AG08396 (cell line): ENCODE measurements around the gene PCBP2.

ENCODE experiments used
- DNase-seq: peaks from one replicate; pipeline ENCODE4 v3.0.0; 2012; ENCODE audit warnings: low spot score, mixed read lengths

PCBP2 gene

GRCh38 chr12:53472056-53472582 is 20.2 kb downstream of the PCBP2 start:
- DNase-seq, result no peak

DNA sequence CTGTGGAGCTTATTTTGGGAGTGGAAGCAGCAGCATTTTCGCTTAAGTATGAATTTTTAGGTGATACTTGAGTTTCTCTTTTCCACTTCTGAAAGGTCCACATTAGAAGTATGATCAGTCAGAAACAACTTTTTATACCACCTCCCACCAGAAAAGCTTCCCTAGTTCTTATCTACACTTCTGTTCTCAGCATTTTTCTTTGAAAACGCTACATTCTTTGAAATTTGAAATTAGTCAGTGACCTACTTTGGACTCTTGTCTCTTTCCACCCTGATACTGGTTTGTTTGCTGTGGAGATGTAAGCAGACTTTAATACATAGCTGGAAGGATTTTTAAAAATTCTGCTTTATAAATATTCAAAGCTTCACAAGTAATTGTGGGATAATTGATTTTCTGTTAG is 22.2 kb downstream of the PCBP2 start:
- no peak for DNase-seq

- DNase-seq, result no peak
Measured at GRCh38 chr12:53474819-53475218, 22.9 kb downstream of the PCBP2 start.

- DNase-seq, result no peak
Measured at GRCh38 chr12:53476769-53477209, 24.9 kb downstream of the PCBP2 start.

DNA sequence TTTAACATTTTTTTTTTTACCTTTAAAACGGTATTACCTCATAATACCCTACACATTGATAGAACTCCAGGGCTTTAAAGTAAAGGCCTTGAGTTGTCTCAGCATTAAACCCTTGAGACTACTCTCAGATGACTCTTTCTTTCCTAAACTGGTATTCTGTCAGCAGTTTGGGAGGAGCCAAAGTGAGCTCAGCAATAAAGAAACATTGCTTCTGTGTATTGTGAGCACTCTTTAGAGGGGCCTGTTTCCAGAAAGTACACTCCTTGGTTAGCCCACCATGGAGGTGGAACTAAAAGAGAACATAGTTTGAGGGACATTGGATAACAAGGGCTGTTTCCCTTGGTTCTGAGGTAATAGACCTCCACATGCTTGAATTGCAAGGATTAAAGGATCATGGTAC is 27.0 kb downstream of the PCBP2 start:
- DNase-seq, result no peak

DNA sequence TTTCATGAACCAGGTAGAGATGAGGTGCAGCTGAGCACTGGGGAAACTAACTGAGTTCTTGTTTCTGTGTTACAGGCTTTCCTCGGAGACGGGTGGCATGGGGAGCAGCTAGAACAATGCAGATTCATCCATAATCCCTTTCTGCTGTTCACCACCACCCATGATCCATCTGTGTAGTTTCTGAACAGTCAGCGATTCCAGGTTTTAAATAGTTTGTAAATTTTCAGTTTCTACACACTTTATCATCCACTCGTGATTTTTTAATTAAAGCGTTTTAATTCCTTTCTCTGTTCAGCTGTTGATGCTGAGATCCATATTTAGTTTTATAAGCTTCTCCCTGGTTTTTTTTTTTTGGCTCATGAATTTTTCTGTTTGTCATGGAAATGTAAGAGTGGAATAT is 27.4 kb downstream of the PCBP2 start:
- no peak for DNase-seq

GRCh38 chr12:53480491-53481442 is 28.9 kb downstream of the PCBP2 start:
- no peak for DNase-seq

- peak; percentile 72 for DNase-seq
Measured at GRCh38 chr12:53481458-53481857, 29.6 kb downstream of the PCBP2 start.

DNA sequence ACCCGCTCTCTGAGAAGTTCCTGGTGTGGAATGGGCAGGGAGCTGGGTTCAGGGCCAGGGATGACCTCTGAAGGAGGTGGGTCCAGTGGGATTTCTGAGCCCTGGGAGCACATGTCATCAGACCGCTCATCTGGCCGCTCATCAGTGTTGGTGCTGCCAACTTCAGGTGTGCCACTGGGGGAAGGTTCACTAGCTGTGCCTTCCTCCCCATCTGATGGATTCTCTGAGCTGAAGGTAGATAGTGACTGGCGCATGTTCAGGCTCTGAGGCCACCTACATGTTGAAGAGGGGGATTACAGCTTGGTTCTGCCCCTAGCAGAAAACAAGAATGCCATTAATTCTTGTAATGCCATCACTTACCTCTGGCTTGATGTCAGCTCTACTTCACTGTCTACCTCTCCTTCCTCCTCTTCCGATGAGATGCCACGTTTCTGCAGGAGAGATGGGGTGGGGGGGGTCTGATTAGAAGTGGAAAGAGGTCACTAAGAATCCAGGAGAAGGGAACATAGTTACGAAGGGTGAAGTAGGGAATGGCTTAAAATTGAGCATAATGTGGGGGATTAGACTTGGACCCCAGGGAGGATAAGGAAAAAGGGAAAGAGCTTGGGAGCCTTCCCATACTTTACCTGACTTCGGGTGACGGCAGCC is 30.2 kb downstream of the PCBP2 start:
- no peak for DNase-seq

- no peak for DNase-seq
Measured at GRCh38 chr12:53482626-53483168, 30.8 kb downstream of the PCBP2 start.

GRCh38 chr12:53483225-53483978 is 31.5 kb downstream of the PCBP2 start:
- DNase-seq, result no peak

DNA sequence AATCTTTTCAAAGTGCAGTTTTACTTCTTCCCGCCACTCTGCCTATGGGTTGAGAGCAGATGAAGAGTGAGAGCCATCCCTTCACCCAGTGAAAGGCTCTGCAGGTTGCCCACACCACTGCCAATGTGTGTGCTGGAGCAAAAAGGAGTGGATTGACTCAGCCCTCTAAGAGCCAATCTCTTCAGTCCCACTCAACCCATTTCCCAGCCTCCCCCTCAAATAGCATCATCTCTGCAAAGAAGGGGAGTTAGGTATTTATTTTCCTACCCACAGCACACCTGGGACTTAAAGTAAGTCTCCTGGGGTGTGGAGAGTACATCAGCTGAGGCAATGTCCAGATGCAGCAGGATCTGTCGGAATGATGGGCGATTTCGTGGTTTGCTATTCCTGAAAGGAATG is 32.1 kb downstream of the PCBP2 start:
- DNase-seq, result no peak

DNA sequence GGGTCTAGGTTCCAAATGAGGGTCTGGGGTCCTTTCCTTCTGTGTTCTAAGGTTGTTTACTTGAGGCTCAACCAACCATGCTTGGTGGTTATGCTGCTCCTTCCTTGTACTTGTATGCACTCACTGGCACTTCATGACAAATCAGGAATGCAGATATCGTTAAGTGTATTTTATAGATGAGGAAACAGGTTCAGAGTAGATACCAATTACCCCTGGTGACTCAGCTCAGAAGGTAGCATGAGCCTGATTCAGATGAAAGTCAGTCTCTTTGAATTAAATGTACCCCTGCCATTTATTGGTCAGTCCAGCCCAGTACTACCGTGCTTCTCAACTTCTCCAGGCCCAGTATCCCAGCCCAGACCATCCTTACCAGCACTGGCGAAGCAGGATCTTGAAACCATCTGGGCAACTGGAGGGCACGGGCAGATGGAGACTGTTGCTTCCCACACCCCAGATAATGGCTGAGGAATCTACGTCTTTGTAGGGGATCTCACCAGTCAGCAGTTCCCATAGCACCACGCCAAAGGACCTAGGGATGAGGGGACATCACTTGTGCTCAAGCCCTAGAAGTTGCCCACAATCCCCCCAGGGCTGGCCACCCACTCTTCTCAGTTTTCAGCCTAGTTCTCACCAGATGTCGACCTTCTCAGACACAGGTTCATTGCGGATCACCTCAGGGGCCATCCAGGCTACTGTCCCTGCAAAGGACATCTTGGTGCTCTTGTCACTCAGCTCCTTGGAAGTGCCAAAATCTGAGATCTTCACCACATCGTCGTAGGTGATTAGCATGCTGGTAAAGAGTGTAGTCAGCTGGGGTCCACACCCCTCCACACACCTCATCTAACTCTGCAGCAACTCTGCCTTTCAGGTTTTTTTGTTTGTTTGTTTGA is 33.0 kb downstream of the PCBP2 start:
- DNase-seq, result no peak

GRCh38 chr12:53485955-53486735 is 34.2 kb downstream of the PCBP2 start:
- DNase-seq, result no peak

- DNase-seq, result no peak
Measured at GRCh38 chr12:53486736-53487487, 35.0 kb downstream of the PCBP2 start.

- no peak for DNase-seq
Measured at GRCh38 chr12:53489242-53489864, 37.5 kb downstream of the PCBP2 start.

- DNase-seq, result no peak
Measured at GRCh38 chr12:53492188-53492587, 40.3 kb downstream of the PCBP2 start.

- peak; percentile 91 for DNase-seq
Measured at GRCh38 chr12:53492830-53493609, 41.1 kb downstream of the PCBP2 start.
